Tibial nerve (tissue), 4 donors: ENCODE results near the gene TGFA. TPM values are rescaled to one million over a fixed set of nuclear protein-coding genes. Genes with fewer than 3 reads are reported as not detected.

ENCODE experiments used
- DNase-seq, 2 donors: peaks; one replicate each; pipeline ENCODE4 v3.0.0-alpha.2; 2019; ENCODE audit warnings: low spot score in 2 of 2
- H3K27ac ChIP-seq, 4 donors: fragments of 200-600 bp; sonication (generic) in 3 of 4; one replicate each; pipeline ENCODE4 v1.5.1; 2017 to 2019; ENCODE audit warnings: mild to moderate bottlenecking in 1 of 4
- H3K27me3 ChIP-seq, 2 donors: fragments of 200-600 bp; sonication (generic) in 1 of 2; one replicate each; pipeline versions ENCODE4 v1.5.1 to v1.6.0; 2017 to 2019
- H3K36me3 ChIP-seq, 3 donors: fragments of 200-600 bp; sonication (generic); one replicate each; pipeline ENCODE4 v1.5.1; 2018 to 2019
- H3K4me1 ChIP-seq, 4 donors: fragments of 200-600 bp; sonication (generic) in 3 of 4; one replicate each; pipeline ENCODE4 v1.5.1; 2017 to 2019
- H3K4me3 ChIP-seq, 4 donors: fragments of 200-600 bp; sonication (generic) in 3 of 4; one replicate each; pipeline ENCODE4 v1.5.1; 2017 to 2019; ENCODE audit warnings: mild to moderate bottlenecking in 1 of 4, moderate library complexity in 1 of 4
- H3K9me3 ChIP-seq, 4 donors: fragments of 200-600 bp; sonication (generic) in 3 of 4; one replicate each; pipeline ENCODE4 v1.5.1; 2017 to 2019
- EP300 ChIP-seq, 2 donors: sonication (generic); formaldehyde crosslinking; IDR thresholded peaks; one replicate each; pipeline ENCODE4 v1.6.1; 2017; ENCODE audit warnings: antibody characterized with exemption in 2 of 2, mild to moderate bottlenecking in 1 of 2
- POLR2A ChIP-seq, 2 donors: fragments of 450-650 bp; IDR thresholded peaks; one replicate each; pipeline ENCODE4 v1.6.1; 2017; ENCODE audit warnings: antibody characterized with exemption in 2 of 2, mild to moderate bottlenecking in 2 of 2, moderate library complexity in 2 of 2
- WGBS, 2 donors: methylation state at CpG; one replicate each; pipeline ENCODE4 v1.1.5; 2018; 5-methylcytosine and 5-hydroxymethylcytosine counted together
- total RNA-seq, 4 donors: library from RNA; depleted of rRNA; stranded (reverse); fragments of >200 nt; gene quantifications; one replicate each; pipeline ENCODE4 v1.1.0, GENCODE V29; 2016
- TF ChIP-seq, protein P1 (sequence below), 5 experiments: fragments of 200-600 bp in 3 of 5; fragments of 450-650 bp in 2 of 5; sonication (generic) in 3 of 5; IDR thresholded peaks; one replicate each; pipeline ENCODE4 v1.5.1; 2016 to 2019; ENCODE audit warnings: antibody characterized with exemption in 5 of 5, mild to moderate bottlenecking in 3 of 5, moderate library complexity in 2 of 5

Gene TGFA
- total RNA-seq = 10 to 100 TPM in 2 of 4 donors, 1 to 10 TPM in 2; 3.0 to 12.6 (median 9.6) TPM

DNA sequence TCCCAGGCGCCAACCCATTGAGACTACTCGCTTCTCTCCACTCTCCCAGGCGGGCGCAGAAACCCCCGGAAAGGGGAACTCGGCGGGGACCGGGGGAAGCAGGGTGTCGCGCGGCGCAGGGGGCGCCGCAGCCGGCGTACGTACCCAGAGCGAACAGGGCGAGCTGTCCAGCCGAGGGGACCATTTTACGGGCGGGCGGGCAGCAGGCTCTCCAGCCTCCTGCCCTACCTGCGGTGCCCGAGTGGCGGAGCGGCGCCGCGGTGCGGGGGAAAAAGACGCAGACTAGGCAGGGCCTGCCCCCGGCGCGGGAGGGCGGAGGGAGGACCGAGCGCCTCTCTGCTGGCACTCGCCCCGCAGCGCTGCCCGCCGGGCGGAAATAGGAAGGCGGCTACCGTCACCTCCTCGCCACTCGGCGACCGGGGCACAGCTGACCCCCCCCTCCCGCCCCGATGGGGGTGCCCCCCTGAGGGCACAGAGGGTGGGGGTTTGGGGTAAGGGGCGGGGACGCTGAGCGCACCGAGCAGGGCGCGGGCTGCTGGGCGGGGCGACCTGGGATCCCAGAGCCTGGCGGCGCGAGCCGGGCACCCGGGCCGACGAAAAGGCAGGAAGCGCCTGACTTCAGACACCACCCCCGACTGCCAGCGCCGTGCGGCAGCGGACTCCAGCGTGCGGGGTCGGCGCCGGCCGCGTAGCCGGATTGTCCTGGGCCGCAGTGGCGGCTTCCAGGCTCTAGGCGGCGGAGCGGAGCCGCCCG lies at the start of gene TGFA:
TGFA (minus strand) TSS at position 243 of the 754 bp plus-strand sequence; CDS start at position 184, 59 bp downstream.
- WGBS, 2 donors = 1 to 2% methylated on average over 26 to 32 of the region's 88 CpGs
- H3K27ac ChIP-seq = peak within 1 kb of the TSS; percentile 3 to 76 (median 50)

DNA sequence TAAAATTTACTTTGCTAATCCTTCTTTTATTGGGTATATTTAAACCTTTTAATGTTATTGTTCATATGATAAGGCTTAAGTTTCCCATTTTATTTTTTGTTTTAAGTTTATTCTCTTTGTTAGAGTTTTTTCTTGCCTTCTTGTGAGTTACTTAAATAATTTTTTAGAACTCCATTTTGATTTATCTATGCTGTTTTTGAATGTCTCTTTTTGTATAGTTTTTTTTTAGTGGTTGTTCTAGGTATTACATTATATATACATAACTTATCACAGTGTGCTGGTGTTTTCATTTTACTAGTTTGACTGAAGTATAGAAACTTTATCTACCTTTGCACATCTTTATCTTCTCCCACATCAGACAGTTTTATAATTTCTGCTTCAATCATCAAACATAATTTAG lies 49.4 kb upstream of the TGFA start:
- peaks cover 0 to 4% (median 0%) of the 10 kb centered on the region in 4 donors for H3K9me3 ChIP-seq
- TF ChIP-seq POLR2A (IDR thresholded peaks at IDR 0.05) (no peak), EP300 (IDR thresholded peaks at IDR 0.05) (no peak)
- TF ChIP-seq, protein P1, sequence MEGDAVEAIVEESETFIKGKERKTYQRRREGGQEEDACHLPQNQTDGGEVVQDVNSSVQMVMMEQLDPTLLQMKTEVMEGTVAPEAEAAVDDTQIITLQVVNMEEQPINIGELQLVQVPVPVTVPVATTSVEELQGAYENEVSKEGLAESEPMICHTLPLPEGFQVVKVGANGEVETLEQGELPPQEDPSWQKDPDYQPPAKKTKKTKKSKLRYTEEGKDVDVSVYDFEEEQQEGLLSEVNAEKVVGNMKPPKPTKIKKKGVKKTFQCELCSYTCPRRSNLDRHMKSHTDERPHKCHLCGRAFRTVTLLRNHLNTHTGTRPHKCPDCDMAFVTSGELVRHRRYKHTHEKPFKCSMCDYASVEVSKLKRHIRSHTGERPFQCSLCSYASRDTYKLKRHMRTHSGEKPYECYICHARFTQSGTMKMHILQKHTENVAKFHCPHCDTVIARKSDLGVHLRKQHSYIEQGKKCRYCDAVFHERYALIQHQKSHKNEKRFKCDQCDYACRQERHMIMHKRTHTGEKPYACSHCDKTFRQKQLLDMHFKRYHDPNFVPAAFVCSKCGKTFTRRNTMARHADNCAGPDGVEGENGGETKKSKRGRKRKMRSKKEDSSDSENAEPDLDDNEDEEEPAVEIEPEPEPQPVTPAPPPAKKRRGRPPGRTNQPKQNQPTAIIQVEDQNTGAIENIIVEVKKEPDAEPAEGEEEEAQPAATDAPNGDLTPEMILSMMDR (IDR thresholded peaks at IDR 0.05) = no peak
- H3K4me3 ChIP-seq = no peak overlapping the region
- no peaks in the 10 kb centered on the region for H3K36me3 ChIP-seq
- no peak overlapping the region for H3K27ac ChIP-seq
- no peaks in the 10 kb centered on the region for H3K27me3 ChIP-seq
- no peak for DNase-seq
- no peaks in the 10 kb centered on the region for H3K4me1 ChIP-seq

More for the DNA sequence above, at the start of gene TGFA:
- TF ChIP-seq EP300 (IDR thresholded peaks at IDR 0.05) (no peak), POLR2A (IDR thresholded peaks at IDR 0.05) (peak in 1 of 2 donors; percentile 11)
- TF ChIP-seq, protein P1 (IDR thresholded peaks at IDR 0.05) = peak; percentile 56 to 88 (median 78)
- Histone ChIP-seq H3K9me3 (no peaks in the 10 kb centered on the region), H3K27me3 (peaks cover 0 to 25% of the 10 kb centered on the region in 2 donors), H3K4me3 (peak within 1 kb of the TSS; percentile 50 to 87 (median 78)), H3K4me1 (peaks cover 0 to 23% (median 6%) of the 10 kb centered on the region in 4 donors), H3K36me3 (no peaks in the 10 kb centered on the region)
- peak in 1 of 2 donors; percentile 15 for DNase-seq

DNA sequence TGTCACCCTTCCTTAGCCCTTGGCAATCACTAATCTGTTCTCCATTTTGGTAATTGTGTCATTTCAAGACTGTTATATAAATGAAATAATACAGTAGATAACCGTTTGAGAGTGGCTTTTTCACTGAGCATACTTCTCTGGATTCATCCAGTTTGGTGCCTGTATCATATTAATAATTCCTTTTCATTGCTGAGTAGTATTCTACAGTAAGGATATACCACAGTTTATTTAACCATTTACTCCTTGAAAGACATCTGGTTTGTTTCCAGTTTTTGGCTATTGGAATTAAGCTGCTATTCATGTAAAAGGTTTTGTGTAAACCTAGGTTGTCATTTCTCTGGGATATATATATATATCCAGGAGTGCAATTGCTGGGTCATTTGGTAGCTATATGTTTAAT lies 44.6 kb upstream of the TGFA start:
- H3K4me3 ChIP-seq = no peak overlapping the region
- H3K27ac ChIP-seq = no peak overlapping the region
- no peaks in the 10 kb centered on the region for H3K36me3 ChIP-seq
- WGBS, 2 donors = 74 to 75% methylated on average over 1 of the region's 1 CpG
- DNase-seq = no peak
- no peaks in the 10 kb centered on the region for H3K27me3 ChIP-seq
- peaks cover 0 to 6% (median 0%) of the 10 kb centered on the region in 4 donors for H3K9me3 ChIP-seq
- TF ChIP-seq EP300 (IDR thresholded peaks at IDR 0.05) = no peak
- TF ChIP-seq, protein P1 (IDR thresholded peaks at IDR 0.05) = no peak
- TF ChIP-seq POLR2A (IDR thresholded peaks at IDR 0.05) = no peak
- no peaks in the 10 kb centered on the region for H3K4me1 ChIP-seq

DNA sequence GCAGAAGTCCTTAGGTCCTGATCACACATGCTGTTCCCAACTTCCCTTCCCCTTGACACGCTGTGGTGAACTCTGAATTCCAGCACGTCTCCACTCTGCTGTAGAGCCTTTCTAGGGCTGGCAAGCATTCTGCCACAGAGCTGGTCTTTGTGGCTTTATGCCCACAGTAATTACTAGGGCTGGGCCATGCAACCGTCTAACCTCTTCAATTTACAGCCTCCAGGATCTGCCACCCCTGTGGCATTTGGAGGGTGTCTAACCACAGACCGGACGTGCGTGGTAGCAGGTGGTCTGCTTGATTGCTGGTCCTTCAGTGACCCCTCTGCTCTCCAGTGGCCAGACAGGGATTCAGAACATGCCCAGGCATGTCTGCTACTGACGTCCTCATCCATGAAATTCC lies 43.1 kb upstream of the TGFA start:
- TF ChIP-seq, protein P1 (IDR thresholded peaks at IDR 0.05) = no peak
- no peak for TF ChIP-seq POLR2A (IDR thresholded peaks at IDR 0.05)
- no peak for TF ChIP-seq EP300 (IDR thresholded peaks at IDR 0.05)
- DNase-seq = no peak
- H3K36me3 ChIP-seq = no peaks in the 10 kb centered on the region
- H3K27ac ChIP-seq = no peak overlapping the region
- H3K27me3 ChIP-seq = no peaks in the 10 kb centered on the region
- WGBS, 2 donors = 30 to 52% methylated on average over 7 of the region's 7 CpGs
- peaks cover 0 to 6% (median 0%) of the 10 kb centered on the region in 4 donors for H3K9me3 ChIP-seq
- no peak overlapping the region for H3K4me3 ChIP-seq
- H3K4me1 ChIP-seq = no peaks in the 10 kb centered on the region

DNA sequence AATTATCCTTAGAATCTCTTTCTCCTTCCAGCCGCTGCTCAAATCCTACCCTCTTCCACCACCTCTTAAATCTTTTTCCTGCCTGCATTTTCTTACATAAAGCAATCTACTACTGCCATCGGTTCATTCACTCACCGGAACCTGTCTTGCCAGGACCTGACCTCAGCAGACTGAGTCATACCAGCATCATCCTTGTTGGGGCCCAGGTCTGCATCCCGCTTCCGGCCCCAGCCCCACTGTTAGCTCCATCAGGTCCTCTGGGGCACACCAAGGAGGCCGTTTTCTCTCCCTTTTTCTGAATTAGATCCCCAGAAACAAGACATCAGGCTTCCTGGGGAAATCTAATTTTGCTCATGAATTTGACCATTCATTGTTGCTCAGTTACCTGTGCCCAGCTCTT lies 42.7 kb upstream of the TGFA start:
- no peak for DNase-seq
- Histone ChIP-seq H3K27me3 (no peaks in the 10 kb centered on the region), H3K36me3 (no peaks in the 10 kb centered on the region), H3K4me3 (no peak overlapping the region), H3K9me3 (peaks cover 0 to 6% (median 0%) of the 10 kb centered on the region in 4 donors), H3K4me1 (no peaks in the 10 kb centered on the region), H3K27ac (no peak overlapping the region)
- TF ChIP-seq EP300 (IDR thresholded peaks at IDR 0.05) (no peak), POLR2A (IDR thresholded peaks at IDR 0.05) (no peak)
- TF ChIP-seq, protein P1 (IDR thresholded peaks at IDR 0.05) = no peak
- WGBS, 2 donors = 56 to 70% methylated on average over 6 of the region's 6 CpGs
